IMR-90 (cell line): ENCODE measurements around the gene PHF21B. TPM values are rescaled to one million over a fixed set of nuclear protein-coding genes. Genes with fewer than 3 reads are reported as not detected.

ENCODE experiments used
- ATAC-seq: fragments of 200-7000 bp; cut with Tn5 transposase; 2 replicates; pipeline ENCODE4 v1.9.1; 2020; ENCODE audit warnings: low read depth, mild to moderate bottlenecking, moderate library complexity
- BruUV-seq: library from RNA; stranded (reverse); fragments of 400-500 nt; replicated peaks from 2 replicates; lab custom pipeline; 2021; lab: Mats Ljungman, UMichigan
- CTCF ChIA-PET: fragments of 300-600 bp; formaldehyde crosslinking; extraction: SDS; loops from one replicate; lab custom pipeline; 2021; ENCODE audit warnings: antibody characterized with exemption; lab: Yijun Ruan, JAX
- POLR2A ChIA-PET: fragments of 300-600 bp; sonication (Branson Sonifier 250); formaldehyde crosslinking; loops from one replicate; lab custom pipeline; 2022; ENCODE audit warnings: antibody characterized with exemption; ENCODE audit not compliant: unreplicated experiment; lab: Charles Lee
- DNase-seq: peaks from one replicate; pipeline ENCODE4 v3.0.0; 2013
- H2AFZ ChIP-seq: replicated peaks from 2 replicates; pipeline ENCODE3; 2013; ENCODE audit warnings: low read length, mild to moderate bottlenecking; ENCODE audit not compliant: poor library complexity
- H2AK5ac ChIP-seq: 2 replicates; pipeline ENCODE4 v1.6.1; 2013; ENCODE audit warnings: low read depth, low read length, inconsistent platforms
- H2AK9ac ChIP-seq: replicated peaks from 2 replicates; pipeline ENCODE3; 2013; ENCODE audit warnings: mild to moderate bottlenecking, low read depth, low read length, moderate library complexity; ENCODE audit not compliant: poor library complexity
- H2BK120ac ChIP-seq: 2 replicates; pipeline ENCODE4 v1.6.1; 2013; ENCODE audit warnings: low read depth, low read length, inconsistent platforms
- H2BK15ac ChIP-seq: 3 replicates; pipeline ENCODE4 v1.6.1; 2013; ENCODE audit warnings: low read depth, low read length, inconsistent platforms
- H2BK20ac ChIP-seq: 2 replicates; pipeline ENCODE4 v1.6.1; 2013; ENCODE audit warnings: low read depth, mild to moderate bottlenecking, inconsistent platforms, low read length, moderate library complexity
- H2BK5ac ChIP-seq: 2 replicates; pipeline ENCODE4 v1.6.1; 2013; ENCODE audit warnings: mild to moderate bottlenecking, low read depth, low read length, inconsistent platforms; ENCODE audit not compliant: poor library complexity, severe bottlenecking
- H3K14ac ChIP-seq: replicated peaks from 2 replicates; pipeline ENCODE4 v1.6.1; 2013; ENCODE audit warnings: low read depth, low read length, inconsistent platforms
- H3K18ac ChIP-seq: 2 replicates; pipeline ENCODE4 v1.6.1; 2013; ENCODE audit warnings: low read depth, low read length, control low read depth
- H3K23ac ChIP-seq: 2 replicates; pipeline ENCODE4 v1.6.1; 2013; ENCODE audit warnings: low read depth, low read length, inconsistent platforms
- H3K27ac ChIP-seq: 2 replicates; pipeline ENCODE4 v1.5.1; 2013; ENCODE audit warnings: mild to moderate bottlenecking, control low read depth, low read length; ENCODE audit not compliant: insufficient read depth
- H3K27me3 ChIP-seq: 2 replicates; pipeline ENCODE4 v1.6.1; 2013; ENCODE audit warnings: low read length; ENCODE audit not compliant: control insufficient read depth, insufficient read depth
- H3K36me3 ChIP-seq: 2 replicates; pipeline ENCODE4 v1.6.1; 2013; ENCODE audit warnings: low read length, mixed read lengths; ENCODE audit not compliant: control insufficient read depth, insufficient read depth
- H3K4ac ChIP-seq: 2 replicates; pipeline ENCODE4 v1.6.1; 2013; ENCODE audit warnings: low read depth, low read length, inconsistent platforms
- H3K4me1 ChIP-seq: 2 replicates; pipeline ENCODE4 v1.6.1; 2013; ENCODE audit warnings: low read length, mixed read lengths; ENCODE audit not compliant: control insufficient read depth, insufficient read depth
- H3K4me2 ChIP-seq: 2 replicates; pipeline ENCODE4 v1.6.1; 2013; ENCODE audit warnings: low read depth, mild to moderate bottlenecking, control low read depth, low read length, moderate library complexity
- H3K4me3 ChIP-seq: 2 replicates; pipeline ENCODE4 v1.5.1; 2013; ENCODE audit warnings: low read depth, mild to moderate bottlenecking, control low read depth, low read length, moderate library complexity; ENCODE audit not compliant: insufficient read depth
- H3K56ac ChIP-seq: 2 replicates; pipeline ENCODE4 v1.6.1; 2013; ENCODE audit warnings: low read length, inconsistent platforms; ENCODE audit not compliant: insufficient read depth; ENCODE audit errors: extremely low read depth
- H3K79me1 ChIP-seq, 2 experiments: 2 replicates each; pipeline ENCODE4 v1.6.1; 2013; ENCODE audit warnings: low read length in 2 of 2, inconsistent platforms in 1 of 2, low read depth in 1 of 2
- H3K9ac ChIP-seq: 2 replicates; pipeline ENCODE4 v1.6.1; 2013; ENCODE audit warnings: low read depth, low read length, control low read depth
- H3K9me1 ChIP-seq: 2 replicates; pipeline ENCODE4 v1.6.1; 2013; ENCODE audit warnings: low read length, inconsistent platforms; ENCODE audit not compliant: insufficient read depth
- H3K9me3 ChIP-seq: 2 replicates; pipeline ENCODE4 v1.6.1; 2013; ENCODE audit warnings: low read length; ENCODE audit not compliant: control insufficient read depth, insufficient read depth
- H4K20me1 ChIP-seq: 2 replicates; pipeline ENCODE4 v1.6.1; 2013; ENCODE audit warnings: low read length, inconsistent platforms; ENCODE audit not compliant: insufficient read depth
- H4K5ac ChIP-seq: 2 replicates; pipeline ENCODE4 v1.6.1; 2013; ENCODE audit warnings: mild to moderate bottlenecking, low read depth, low read length, control low read depth
- H4K8ac ChIP-seq, 2 experiments: 2 replicates each; pipeline ENCODE4 v1.6.1; 2013; ENCODE audit warnings: low read depth in 2 of 2, low read length in 2 of 2, control low read depth in 1 of 2, inconsistent platforms in 1 of 2
- H4K91ac ChIP-seq: 2 replicates; pipeline ENCODE4 v1.6.1; 2013; ENCODE audit warnings: low read depth, low read length, inconsistent platforms; ENCODE audit not compliant: insufficient read depth
- CEBPB ChIP-seq: IDR thresholded peaks from 2 replicates; pipeline ENCODE4 v1.6.1; 2012; ENCODE audit warnings: low read depth, low read length, improper control_type of control experiment
- CHD1 ChIP-seq: IDR thresholded peaks from 2 replicates; pipeline ENCODE4 v1.6.1; 2012; ENCODE audit warnings: low read depth, low read length, improper control_type of control experiment
- CTCF ChIP-seq: conservative IDR thresholded peaks from 2 replicates; pipeline ENCODE4 v1.5.1; 2012; ENCODE audit warnings: mild to moderate bottlenecking, low read depth, low read length, improper control_type of control experiment
- ELK1 ChIP-seq: fragments of 150-350 bp; IDR thresholded peaks from 2 replicates; pipeline ENCODE4 v1.6.1; 2016; ENCODE audit warnings: low read depth, mild to moderate bottlenecking, low read length, moderate library complexity, borderline replicate concordance
- FOS ChIP-seq: fragments of 150-350 bp; IDR thresholded peaks from 2 replicates; pipeline ENCODE4 v1.6.1; 2016; ENCODE audit warnings: low read depth, low read length
- MAZ ChIP-seq: IDR thresholded peaks from 2 replicates; pipeline ENCODE4 v1.6.1; 2012; ENCODE audit warnings: low read depth, mild to moderate bottlenecking, low read length, improper control_type of control experiment, moderate library complexity, borderline replicate concordance
- NFE2L2 ChIP-seq: fragments of 150-350 bp; IDR thresholded peaks from 2 replicates; pipeline ENCODE4 v1.6.1; 2016; ENCODE audit warnings: low read depth, mild to moderate bottlenecking, low read length
- WGBS, 2 experiments: methylation state at CpG; one replicate each; pipeline versions ENCODE4 v1.1.5 to v1.1.7; 2013; ENCODE audit warnings: missing lambda C conversion rate in 2 of 2; ENCODE audit not compliant: insufficient read length in 1 of 2; ENCODE audit errors: extremely low coverage in 2 of 2; 5-methylcytosine and 5-hydroxymethylcytosine counted together
- dilution Hi-C: fragments of 300-500 bp; cut with HindIII; formaldehyde crosslinking; loops from one replicate; pipeline ENCODE4 v1.14.3; 2018; ENCODE audit warnings: low sequenced_read_pairs; ENCODE audit not compliant: unreplicated experiment
- in situ Hi-C: fragments of 300-500 bp; cut with MboI; formaldehyde crosslinking; loops from 3 replicates; pipeline ENCODE4 v1.14.3; 2019; ENCODE audit warnings: low sequenced_read_pairs, inconsistent platforms, mixed read lengths
- intact Hi-C: fragments of 100-400 bp; cut with micrococcal nuclease; formaldehyde crosslinking; loops from 2 replicates; pipeline ENCODE4 v1.10.0; 2022
- polyA plus RNA-seq, 3 experiments: library from polyadenylated mRNA; depleted of rRNA; stranded (reverse); fragments of >200 nt; gene quantifications; 2 replicates each; pipeline ENCODE4 v1.2.3, GENCODE V29; 2012; ENCODE audit warnings: low replicate concordance in 1 of 3
- total RNA-seq: library from RNA; depleted of rRNA; stranded (reverse); fragments of >200 nt; gene quantifications from 2 replicates; pipeline ENCODE4 v1.2.3, GENCODE V29; 2012

The PHF21B gene
- total and polyA plus RNA-seq, 2 of the 4 experiments (the other 2 are of a cell fraction) = 0.02 TPM; not detected in 1

GRCh38 chr22:44884968-44885805 is 124.6 kb downstream of the PHF21B start:
- H3K36me3 ChIP-seq = no peaks in the 10 kb centered on the region
- no peak overlapping the region for H3K14ac ChIP-seq
- H3K4me1 ChIP-seq = no peaks in the 10 kb centered on the region
- no peak overlapping the region for H4K8ac ChIP-seq
- no peak overlapping the region for H2AK5ac ChIP-seq
- intact Hi-C loops = no loop called here
- no peaks in the 10 kb centered on the region for H3K9me1 ChIP-seq
- H2BK5ac ChIP-seq = no peak overlapping the region
- H4K20me1 ChIP-seq = no peaks in the 10 kb centered on the region
- no peak overlapping the region for H3K4me2 ChIP-seq
- H3K56ac ChIP-seq = no peak overlapping the region
- H3K4me3 ChIP-seq = no peak overlapping the region
- H2BK120ac ChIP-seq = no peak overlapping the region
- H3K9ac ChIP-seq = no peak overlapping the region
- ChIA-PET POLR2A (no interaction called here), CTCF (no interaction called here)
- no peak overlapping the region for H4K91ac ChIP-seq
- H3K27me3 ChIP-seq = no peaks in the 10 kb centered on the region; the same call in 1 of the 2 replicates
- H2AK9ac ChIP-seq = no peak overlapping the region
- no peak overlapping the region for H3K27ac ChIP-seq
- TF ChIP-seq NFE2L2 = no peak
- TF ChIP-seq MAZ = no peak
- no peak for TF ChIP-seq FOS
- TF ChIP-seq ELK1 = no peak
- no peak for TF ChIP-seq CHD1
- no peak for TF ChIP-seq CTCF
- no peak for TF ChIP-seq CEBPB
- no peak overlapping the region for H2BK15ac ChIP-seq
- in situ Hi-C loops = loop anchor here (10.0 kb wide), 1 partner anchor 60 kb away; no protein-coding TSS in a partner anchor
- no peak overlapping the region for H3K4ac ChIP-seq
- DNase-seq = no peak
- H3K9me3 ChIP-seq = no peaks in the 10 kb centered on the region
- dilution Hi-C loops = no loop called here
- no peak overlapping the region for H3K23ac ChIP-seq
- no TSS peak for BruUV-seq
- no peak for ATAC-seq
- H3K18ac ChIP-seq = no peak overlapping the region
- H4K5ac ChIP-seq = no peak overlapping the region
- H2BK20ac ChIP-seq = no peak overlapping the region
- H2AFZ ChIP-seq = no peak overlapping the region
- no peaks in the 10 kb centered on the region for H3K79me1 ChIP-seq
- 79% methylated on average over 8 of the region's 18 CpGs; no CpG with 5 or more reads in 1 of the 2 experiments for WGBS, 2 experiments
